Esophagus squamous epithelium (tissue), 4 donors: ENCODE results near the gene NPHP3.

ENCODE experiments used
- POLR2A ChIP-seq, 4 donors: fragments of 450-650 bp; IDR thresholded peaks; one replicate each; pipeline ENCODE4 v1.6.1; 2017; ENCODE audit warnings: antibody characterized with exemption in 4 of 4, mild to moderate bottlenecking in 4 of 4, moderate library complexity in 3 of 4
- TF ChIP-seq, protein P1 (sequence below), 6 experiments: fragments of 450-650 bp in 4 of 6; fragments of 200-600 bp in 2 of 6; sonication (generic) in 2 of 6; IDR thresholded peaks; one replicate each; pipeline ENCODE4 v1.5.1; 2016 to 2019; ENCODE audit warnings: antibody characterized with exemption in 6 of 6, mild to moderate bottlenecking in 4 of 6, moderate library complexity in 4 of 6

DNA sequence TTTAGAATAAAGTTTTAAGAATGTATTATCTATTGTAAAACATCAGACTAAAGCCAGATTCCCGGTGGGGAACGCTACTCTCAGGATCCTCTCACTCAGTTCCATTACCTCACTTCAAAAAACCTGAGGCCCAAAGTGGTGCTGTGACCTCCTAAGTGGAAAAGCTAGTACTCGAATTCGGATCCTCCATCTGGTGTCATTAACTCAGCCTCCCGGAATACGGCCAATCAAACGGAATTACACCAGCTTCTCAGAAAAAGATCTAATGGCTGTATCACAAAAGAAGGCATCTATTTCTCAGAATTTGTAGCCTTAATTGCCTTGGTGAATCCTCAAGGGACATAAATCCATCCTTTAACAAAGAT is 63.2 kb downstream of the NPHP3 start:
- TF ChIP-seq, protein P1, sequence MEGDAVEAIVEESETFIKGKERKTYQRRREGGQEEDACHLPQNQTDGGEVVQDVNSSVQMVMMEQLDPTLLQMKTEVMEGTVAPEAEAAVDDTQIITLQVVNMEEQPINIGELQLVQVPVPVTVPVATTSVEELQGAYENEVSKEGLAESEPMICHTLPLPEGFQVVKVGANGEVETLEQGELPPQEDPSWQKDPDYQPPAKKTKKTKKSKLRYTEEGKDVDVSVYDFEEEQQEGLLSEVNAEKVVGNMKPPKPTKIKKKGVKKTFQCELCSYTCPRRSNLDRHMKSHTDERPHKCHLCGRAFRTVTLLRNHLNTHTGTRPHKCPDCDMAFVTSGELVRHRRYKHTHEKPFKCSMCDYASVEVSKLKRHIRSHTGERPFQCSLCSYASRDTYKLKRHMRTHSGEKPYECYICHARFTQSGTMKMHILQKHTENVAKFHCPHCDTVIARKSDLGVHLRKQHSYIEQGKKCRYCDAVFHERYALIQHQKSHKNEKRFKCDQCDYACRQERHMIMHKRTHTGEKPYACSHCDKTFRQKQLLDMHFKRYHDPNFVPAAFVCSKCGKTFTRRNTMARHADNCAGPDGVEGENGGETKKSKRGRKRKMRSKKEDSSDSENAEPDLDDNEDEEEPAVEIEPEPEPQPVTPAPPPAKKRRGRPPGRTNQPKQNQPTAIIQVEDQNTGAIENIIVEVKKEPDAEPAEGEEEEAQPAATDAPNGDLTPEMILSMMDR (IDR thresholded peaks at IDR 0.05): no peak
- TF ChIP-seq POLR2A (IDR thresholded peaks at IDR 0.05): no peak
